ENCODE measurements around the gene FAM181B. TPM values are rescaled to one million over a fixed set of nuclear protein-coding genes. Genes with fewer than 3 reads are reported as not detected.

FAM181B gene
- polyA plus RNA-seq, 1 of the 3 experiments (the other 2 are of a cell fraction) = 0.02 TPM

DNA sequence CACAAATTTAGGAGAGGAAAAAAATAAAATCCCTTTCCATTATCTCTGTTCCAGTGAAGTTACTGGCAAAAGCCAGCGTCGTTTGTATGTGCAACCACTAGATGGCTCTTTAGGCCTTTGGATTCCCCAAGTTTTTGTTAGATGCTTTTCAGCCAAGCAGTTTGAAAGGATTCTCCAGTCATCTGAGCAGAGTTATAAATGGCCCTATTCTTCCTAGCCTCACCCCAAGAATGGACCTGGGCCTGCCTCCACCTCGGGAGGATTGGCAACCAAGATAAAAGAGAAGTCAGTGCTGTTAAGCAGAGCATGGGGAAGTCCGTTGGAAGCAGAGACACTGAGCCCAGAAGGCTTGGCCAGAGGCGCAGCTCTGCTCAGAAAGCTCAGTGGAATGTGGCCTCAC is 15.4 kb downstream of the FAM181B start:
- no peaks in the 10 kb centered on the region for H3K27me3 ChIP-seq (ENCODE audit: insufficient read depth)
- no peak overlapping the region for H3K9ac ChIP-seq
- H3F3A ChIP-seq (replicated peaks; ENCODE audit: insufficient read depth) = no peaks in the 10 kb centered on the region
- H3K36me3 ChIP-seq (replicated peaks in 1 of 2; ENCODE audit: control insufficient read depth in 1 of 2, insufficient read depth in 2 of 2, low read length in 1 of 2) = no peaks in the 10 kb centered on the region
- CTCF ChIA-PET = interaction anchor here (0.7 to 6.4 kb wide), 34 partner anchors 10 to 1109 kb away, joined by 3 to 86 read pairs (median 4); partner anchors contain the start of genes DDIAS, FAM181B and PRCP
- peaks cover 0 to 7% of the 10 kb centered on the region in 2 experiments; a peak in 1 of 4 replicates for H3K4me1 ChIP-seq (ENCODE audit: control insufficient read depth in 1 of 2, insufficient read depth in 2 of 2, low read depth in 1 of 2, low read length in 1 of 2)
- TF ChIP-seq, protein P1, sequence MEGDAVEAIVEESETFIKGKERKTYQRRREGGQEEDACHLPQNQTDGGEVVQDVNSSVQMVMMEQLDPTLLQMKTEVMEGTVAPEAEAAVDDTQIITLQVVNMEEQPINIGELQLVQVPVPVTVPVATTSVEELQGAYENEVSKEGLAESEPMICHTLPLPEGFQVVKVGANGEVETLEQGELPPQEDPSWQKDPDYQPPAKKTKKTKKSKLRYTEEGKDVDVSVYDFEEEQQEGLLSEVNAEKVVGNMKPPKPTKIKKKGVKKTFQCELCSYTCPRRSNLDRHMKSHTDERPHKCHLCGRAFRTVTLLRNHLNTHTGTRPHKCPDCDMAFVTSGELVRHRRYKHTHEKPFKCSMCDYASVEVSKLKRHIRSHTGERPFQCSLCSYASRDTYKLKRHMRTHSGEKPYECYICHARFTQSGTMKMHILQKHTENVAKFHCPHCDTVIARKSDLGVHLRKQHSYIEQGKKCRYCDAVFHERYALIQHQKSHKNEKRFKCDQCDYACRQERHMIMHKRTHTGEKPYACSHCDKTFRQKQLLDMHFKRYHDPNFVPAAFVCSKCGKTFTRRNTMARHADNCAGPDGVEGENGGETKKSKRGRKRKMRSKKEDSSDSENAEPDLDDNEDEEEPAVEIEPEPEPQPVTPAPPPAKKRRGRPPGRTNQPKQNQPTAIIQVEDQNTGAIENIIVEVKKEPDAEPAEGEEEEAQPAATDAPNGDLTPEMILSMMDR (IDR thresholded peaks at IDR 0.05) = peak; percentile 83
- TF ChIP-seq RFX5 (IDR thresholded peaks at IDR 0.05; ENCODE audit: low read length) (0 out of 2 replicates have a peak, but pooled peaks have one; percentile 12), SMC3 (IDR thresholded peaks at IDR 0.05; ENCODE audit: low read depth, low read length) (peak; percentile 71), RAD21 (IDR thresholded peaks at IDR 0.05; ENCODE audit: low read length) (peak; percentile 89), MEF2A (IDR thresholded peaks at IDR 0.05; ENCODE audit: borderline replicate concordance, low read depth) (no peak), FOSL2 (IDR thresholded peaks at IDR 0.05; ENCODE audit: borderline replicate concordance, low read depth) (no peak)
- H3K79me2 ChIP-seq (ENCODE audit: insufficient read depth) = no peaks in the 10 kb centered on the region
- H3K9me2 ChIP-seq = no peaks in the 10 kb centered on the region
- H3K4me3 ChIP-seq (ENCODE audit: low read depth in 2 of 2, low read length in 1 of 2) = no peak overlapping the region
- POLR2A ChIA-PET = interaction anchor here (0.6 to 0.8 kb wide), 2 partner anchors 149 to 481 kb away, joined by 3 to 4 read pairs; no protein-coding TSS in a partner anchor
- H3K9me3 ChIP-seq = no peaks in the 10 kb centered on the region
- H3K27ac ChIP-seq (ENCODE audit: low read depth in 2 of 2, low read length in 1 of 2) = no peak overlapping the region
- 36% methylated on average over 5 of the region's 5 CpGs for WGBS (ENCODE audit: low lambda C conversion rate)
- H2AFZ ChIP-seq (ENCODE audit: low read depth) = no peak overlapping the region
- no peaks in the 10 kb centered on the region for H4K20me1 ChIP-seq (ENCODE audit: insufficient read depth)
- no peak overlapping the region for H3K4me2 ChIP-seq
- peak; percentile 54 for DNase-seq

DNA sequence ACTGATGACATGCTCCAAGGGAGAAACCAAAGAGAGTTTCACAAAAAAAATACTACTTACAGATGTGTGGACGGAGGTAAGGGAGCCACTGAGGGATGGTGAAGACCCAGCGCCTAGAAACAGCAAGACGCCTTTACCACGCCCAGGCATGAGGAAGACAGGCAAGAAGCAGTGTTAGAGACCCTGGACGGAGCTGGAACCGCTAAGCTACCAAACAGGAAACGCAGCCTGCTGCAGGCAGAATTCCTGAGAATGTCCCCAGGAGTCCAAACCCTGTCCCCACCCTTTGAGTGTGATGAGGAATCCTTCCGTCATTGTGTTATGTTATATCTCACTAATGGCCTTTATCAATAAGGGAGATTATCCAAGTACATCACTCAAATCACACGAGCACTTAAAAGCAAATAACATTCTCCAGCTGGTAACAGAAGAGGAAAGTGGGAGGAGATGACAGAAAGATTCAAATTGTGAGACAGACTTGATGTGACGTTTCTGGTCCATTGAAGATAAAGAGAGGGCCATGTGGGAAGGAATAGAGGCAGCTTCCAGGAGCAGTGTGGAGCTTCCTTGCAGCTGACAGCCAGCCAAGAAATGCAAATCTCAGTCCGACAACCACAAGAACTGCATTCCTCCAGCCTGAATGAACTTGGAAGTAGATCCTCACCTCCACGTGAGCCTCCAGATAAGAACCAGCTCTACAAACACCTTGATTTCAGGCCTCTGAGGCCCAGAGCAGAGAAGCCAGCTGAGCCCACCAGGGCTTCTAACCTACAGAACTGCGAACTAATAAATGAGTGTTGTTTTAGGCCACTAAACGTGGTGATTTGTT is 19.1 kb downstream of the FAM181B start:
- Histone ChIP-seq H3F3A (replicated peaks; ENCODE audit: insufficient read depth) (no peaks in the 10 kb centered on the region), H4K20me1 (ENCODE audit: insufficient read depth) (no peaks in the 10 kb centered on the region), H3K9me3 (no peaks in the 10 kb centered on the region), H3K36me3 (replicated peaks in 1 of 2; ENCODE audit: control insufficient read depth in 1 of 2, insufficient read depth in 2 of 2, low read length in 1 of 2) (no peaks in the 10 kb centered on the region), H2AFZ (ENCODE audit: low read depth) (no peak overlapping the region), H3K4me3 (ENCODE audit: low read depth in 2 of 2, low read length in 1 of 2) (no peak overlapping the region), H3K27ac (ENCODE audit: low read depth in 2 of 2, low read length in 1 of 2) (no peak overlapping the region), H3K4me1 (ENCODE audit: control insufficient read depth in 1 of 2, insufficient read depth in 2 of 2, low read depth in 1 of 2, low read length in 1 of 2) (peaks cover 0 to 7% of the 10 kb centered on the region in 2 experiments; a peak in 1 of 4 replicates), H3K9ac (no peak overlapping the region), H3K79me2 (ENCODE audit: insufficient read depth) (no peaks in the 10 kb centered on the region), H3K4me2 (no peak overlapping the region), H3K9me2 (no peaks in the 10 kb centered on the region), H3K27me3 (ENCODE audit: insufficient read depth) (no peaks in the 10 kb centered on the region)
- POLR2A ChIA-PET = no interaction called here
- no peak for DNase-seq
- CTCF ChIA-PET = interaction anchor here (0.8 to 2.3 kb wide), 9 partner anchors 9 to 187 kb away, joined by 3 to 9 read pairs (median 4); partner anchors contain the start of gene DDIAS
- TF ChIP-seq RCOR1 (IDR thresholded peaks at IDR 0.05; ENCODE audit: low read length) (no peak), RAD21 (IDR thresholded peaks at IDR 0.05; ENCODE audit: low read length) (no peak), GATA2 (CRISPR knock-in tag; IDR thresholded peaks at IDR 0.05) (no peak), MXI1 (IDR thresholded peaks at IDR 0.05; ENCODE audit: low read depth, low read length) (no peak), TCF12 (IDR thresholded peaks at IDR 0.05) (no peak), JUND (IDR thresholded peaks at IDR 0.05) (no peak), SIN3A (IDR thresholded peaks at IDR 0.05; ENCODE audit: borderline replicate concordance, low read depth, low read length) (no peak), MEF2A (IDR thresholded peaks at IDR 0.05; ENCODE audit: borderline replicate concordance, low read depth) (no peak), FOXM1 (IDR thresholded peaks at IDR 0.05; ENCODE audit: low read depth) (no peak), CHD2 (IDR thresholded peaks at IDR 0.05; ENCODE audit: low read length, partially characterized antibody) (no peak), NRF1 (IDR thresholded peaks at IDR 0.05; ENCODE audit: low read depth, low read length) (no peak), NFIC (IDR thresholded peaks at IDR 0.05; ENCODE audit: borderline replicate concordance) (no peak), YY1 (IDR thresholded peaks at IDR 0.05; ENCODE audit: low read depth) (no peak), ELF1 (IDR thresholded peaks at IDR 0.05) (no peak)
- TF ChIP-seq, protein P1 (IDR thresholded peaks at IDR 0.05) = no peak
- TF ChIP-seq, protein P2, sequence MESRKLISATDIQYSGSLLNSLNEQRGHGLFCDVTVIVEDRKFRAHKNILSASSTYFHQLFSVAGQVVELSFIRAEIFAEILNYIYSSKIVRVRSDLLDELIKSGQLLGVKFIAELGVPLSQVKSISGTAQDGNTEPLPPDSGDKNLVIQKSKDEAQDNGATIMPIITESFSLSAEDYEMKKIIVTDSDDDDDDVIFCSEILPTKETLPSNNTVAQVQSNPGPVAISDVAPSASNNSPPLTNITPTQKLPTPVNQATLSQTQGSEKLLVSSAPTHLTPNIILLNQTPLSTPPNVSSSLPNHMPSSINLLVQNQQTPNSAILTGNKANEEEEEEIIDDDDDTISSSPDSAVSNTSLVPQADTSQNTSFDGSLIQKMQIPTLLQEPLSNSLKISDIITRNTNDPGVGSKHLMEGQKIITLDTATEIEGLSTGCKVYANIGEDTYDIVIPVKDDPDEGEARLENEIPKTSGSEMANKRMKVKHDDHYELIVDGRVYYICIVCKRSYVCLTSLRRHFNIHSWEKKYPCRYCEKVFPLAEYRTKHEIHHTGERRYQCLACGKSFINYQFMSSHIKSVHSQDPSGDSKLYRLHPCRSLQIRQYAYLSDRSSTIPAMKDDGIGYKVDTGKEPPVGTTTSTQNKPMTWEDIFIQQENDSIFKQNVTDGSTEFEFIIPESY (IDR thresholded peaks at IDR 0.05; ENCODE audit: borderline replicate concordance, low read depth) = no peak
- TF ChIP-seq, protein P3, sequence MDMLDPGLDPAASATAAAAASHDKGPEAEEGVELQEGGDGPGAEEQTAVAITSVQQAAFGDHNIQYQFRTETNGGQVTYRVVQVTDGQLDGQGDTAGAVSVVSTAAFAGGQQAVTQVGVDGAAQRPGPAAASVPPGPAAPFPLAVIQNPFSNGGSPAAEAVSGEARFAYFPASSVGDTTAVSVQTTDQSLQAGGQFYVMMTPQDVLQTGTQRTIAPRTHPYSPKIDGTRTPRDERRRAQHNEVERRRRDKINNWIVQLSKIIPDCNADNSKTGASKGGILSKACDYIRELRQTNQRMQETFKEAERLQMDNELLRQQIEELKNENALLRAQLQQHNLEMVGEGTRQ (IDR thresholded peaks at IDR 0.05; ENCODE audit: borderline replicate concordance, low read depth, low read length) = no peak
- WGBS (ENCODE audit: low lambda C conversion rate) = 62% methylated on average over 14 of the region's 14 CpGs
